Glomerular visceral epithelial cell (primary cell): ENCODE results near the gene ZNF319.
A peak's percentile ranks its signal among the peaks of the same experiment; 100 is the strongest.

Experiments used
- DNase-seq: peaks from one replicate; pipeline ENCODE4 v3.0.0-alpha.2; 2016; ENCODE audit errors: extremely low spot score

Gene ZNF319

DNA sequence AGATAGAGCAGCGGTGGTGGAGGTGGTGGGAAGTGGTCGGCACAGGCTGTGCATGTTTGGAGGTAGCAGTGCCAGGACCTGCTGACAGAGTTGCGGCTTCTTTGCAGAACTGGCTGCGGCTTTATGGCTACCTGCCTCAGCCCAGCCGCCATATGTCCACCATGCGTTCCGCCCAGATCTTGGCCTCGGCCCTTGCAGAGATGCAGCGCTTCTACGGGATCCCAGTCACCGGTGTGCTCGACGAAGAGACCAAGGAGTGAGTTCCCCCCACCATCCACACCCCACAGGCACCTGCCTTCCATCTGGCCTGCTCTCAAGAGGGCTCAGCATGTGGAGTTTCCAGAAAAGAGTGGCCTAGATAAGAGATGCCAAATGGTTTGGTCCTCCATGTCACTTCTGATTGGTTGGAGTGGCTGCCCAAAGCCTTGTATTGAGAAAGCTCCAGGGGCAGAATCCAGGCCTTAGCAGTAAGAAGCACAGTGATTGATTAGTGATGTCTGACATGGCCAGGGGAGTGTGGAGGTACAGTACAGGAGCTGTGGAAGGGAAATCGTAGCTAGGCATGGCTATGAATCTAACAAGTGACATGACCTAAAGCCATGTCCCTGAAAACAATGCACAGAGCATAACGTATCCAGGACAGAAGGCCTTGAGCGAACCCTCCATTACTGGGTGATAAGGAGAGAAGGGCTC lies 37.0 kb upstream of the ZNF319 start:
- no peak for DNase-seq

GRCh38 chr16:58036943-58037342 lies 36.5 kb upstream of the ZNF319 start:
- DNase-seq = no peak

- no peak for DNase-seq
These were observed 35.1 kb upstream of the ZNF319 start for GRCh38 chr16:58035356-58036170.

DNA sequence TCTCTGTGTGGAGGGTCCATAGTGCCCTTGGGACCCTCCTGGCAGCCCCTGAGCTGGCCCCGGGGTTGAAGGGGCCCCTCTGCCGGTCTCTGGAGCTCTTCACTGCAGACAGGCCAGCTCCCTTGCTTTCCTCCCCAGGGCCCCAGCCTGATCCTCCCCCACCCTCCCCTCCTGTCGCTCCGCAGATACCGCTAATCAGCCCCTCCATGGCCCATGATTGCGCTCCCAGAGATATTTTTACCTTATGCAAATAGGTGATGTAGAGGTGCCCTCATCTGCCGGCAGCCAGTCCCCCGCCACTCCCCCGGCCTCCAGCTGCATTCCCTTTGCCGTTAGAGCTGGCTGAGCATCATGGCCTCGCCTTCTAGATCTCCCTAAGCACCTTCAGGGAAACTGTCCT lies 34.3 kb upstream of the ZNF319 start:
- DNase-seq = no peak

DNA sequence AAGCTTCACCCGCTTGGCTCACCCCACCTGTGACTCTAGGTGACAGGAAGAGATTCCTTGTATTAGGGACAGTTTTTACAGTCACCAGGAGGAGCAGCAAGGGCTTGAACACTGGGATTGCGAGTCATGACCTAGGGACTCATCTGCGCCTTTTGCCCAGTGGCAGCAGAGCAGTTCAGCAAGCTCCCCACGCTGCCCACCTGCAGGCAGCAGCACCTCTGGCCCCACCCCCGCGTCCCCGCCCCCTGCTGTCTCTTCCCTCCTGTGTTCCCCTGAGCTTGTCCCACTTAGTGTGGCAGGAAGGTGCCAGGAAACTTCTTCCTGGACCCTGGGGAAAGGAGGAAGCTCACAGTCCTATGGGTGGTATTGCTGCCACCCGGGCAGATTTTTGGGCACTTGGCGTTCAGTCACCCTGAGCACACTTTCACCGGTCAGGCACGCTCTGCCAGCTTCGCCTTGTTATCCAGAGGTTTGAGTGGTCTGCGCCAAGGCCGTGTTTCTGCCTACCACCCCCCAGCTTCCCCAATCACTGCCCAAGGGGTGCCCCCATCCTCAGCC lies 33.7 kb upstream of the ZNF319 start:
- DNase-seq = no peak

GRCh38 chr16:58032710-58033293 lies 32.3 kb upstream of the ZNF319 start:
- DNase-seq = no peak

- DNase-seq = no peak
These were observed 30.7 kb upstream of the ZNF319 start for GRCh38 chr16:58031016-58031800.

- DNase-seq = no peak
These were observed 29.8 kb upstream of the ZNF319 start for GRCh38 chr16:58030136-58030840.

- no peak for DNase-seq
These were observed 28.9 kb upstream of the ZNF319 start for GRCh38 chr16:58029410-58029809.

GRCh38 chr16:58028541-58029070 lies 28.1 kb upstream of the ZNF319 start:
- DNase-seq = no peak

DNA sequence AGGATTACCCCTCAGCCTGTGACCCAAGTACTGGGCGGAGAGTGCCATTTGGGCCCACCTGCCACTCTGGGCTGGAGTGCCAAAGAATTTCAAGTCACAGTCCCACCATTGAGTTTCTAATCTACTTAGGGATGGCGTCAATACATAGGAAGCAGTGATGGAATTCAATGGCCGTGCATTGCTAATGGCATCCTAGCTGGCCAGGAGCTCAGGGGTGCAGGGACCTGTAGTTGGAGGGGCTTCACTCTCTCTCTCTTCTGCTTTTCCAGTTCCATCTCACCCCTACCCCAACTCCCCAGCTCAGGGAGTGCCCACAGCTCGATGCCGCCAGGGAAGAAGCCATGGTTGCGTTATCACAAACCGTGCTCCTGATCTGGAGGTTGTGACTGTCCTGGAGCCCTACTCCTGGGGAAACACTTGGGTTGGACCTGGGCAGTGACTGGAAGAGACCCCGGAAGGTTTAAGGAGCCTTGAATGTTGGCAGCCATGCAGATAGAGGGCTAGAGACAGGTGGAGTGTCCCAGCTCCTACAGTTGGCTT lies 27.5 kb upstream of the ZNF319 start:
- DNase-seq = no peak

- DNase-seq = peak; percentile 40
These were observed 26.9 kb upstream of the ZNF319 start for GRCh38 chr16:58027161-58027915.

GRCh38 chr16:58026705-58027160 lies 26.3 kb upstream of the ZNF319 start:
- no peak for DNase-seq

DNA sequence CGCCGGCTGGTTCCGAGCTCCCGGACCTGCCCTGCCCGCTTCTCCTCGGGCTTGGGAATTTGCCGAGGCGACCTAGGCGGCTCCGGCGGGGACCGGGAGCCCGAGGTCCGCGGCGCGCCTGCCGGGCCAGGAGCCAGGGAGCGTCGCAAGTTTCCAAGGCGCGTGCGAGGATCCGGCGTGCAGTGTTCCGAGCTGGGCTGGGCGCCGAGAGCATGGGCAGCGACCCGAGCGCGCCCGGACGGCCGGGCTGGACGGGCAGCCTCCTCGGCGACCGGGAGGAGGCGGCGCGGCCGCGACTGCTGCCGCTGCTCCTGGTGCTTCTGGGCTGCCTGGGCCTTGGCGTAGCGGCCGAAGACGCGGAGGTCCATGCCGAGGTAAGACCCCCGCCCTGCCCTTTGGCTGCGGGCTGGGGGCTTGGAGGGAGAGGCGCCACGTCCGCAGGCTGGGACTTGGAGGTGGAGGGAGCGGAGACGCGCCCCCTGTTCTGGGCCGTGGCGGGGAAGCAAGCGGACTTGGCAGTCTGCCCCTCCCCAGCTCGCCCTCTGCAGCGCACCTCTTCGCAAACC lies 25.8 kb upstream of the ZNF319 start:
- DNase-seq = peak; percentile 43

DNA sequence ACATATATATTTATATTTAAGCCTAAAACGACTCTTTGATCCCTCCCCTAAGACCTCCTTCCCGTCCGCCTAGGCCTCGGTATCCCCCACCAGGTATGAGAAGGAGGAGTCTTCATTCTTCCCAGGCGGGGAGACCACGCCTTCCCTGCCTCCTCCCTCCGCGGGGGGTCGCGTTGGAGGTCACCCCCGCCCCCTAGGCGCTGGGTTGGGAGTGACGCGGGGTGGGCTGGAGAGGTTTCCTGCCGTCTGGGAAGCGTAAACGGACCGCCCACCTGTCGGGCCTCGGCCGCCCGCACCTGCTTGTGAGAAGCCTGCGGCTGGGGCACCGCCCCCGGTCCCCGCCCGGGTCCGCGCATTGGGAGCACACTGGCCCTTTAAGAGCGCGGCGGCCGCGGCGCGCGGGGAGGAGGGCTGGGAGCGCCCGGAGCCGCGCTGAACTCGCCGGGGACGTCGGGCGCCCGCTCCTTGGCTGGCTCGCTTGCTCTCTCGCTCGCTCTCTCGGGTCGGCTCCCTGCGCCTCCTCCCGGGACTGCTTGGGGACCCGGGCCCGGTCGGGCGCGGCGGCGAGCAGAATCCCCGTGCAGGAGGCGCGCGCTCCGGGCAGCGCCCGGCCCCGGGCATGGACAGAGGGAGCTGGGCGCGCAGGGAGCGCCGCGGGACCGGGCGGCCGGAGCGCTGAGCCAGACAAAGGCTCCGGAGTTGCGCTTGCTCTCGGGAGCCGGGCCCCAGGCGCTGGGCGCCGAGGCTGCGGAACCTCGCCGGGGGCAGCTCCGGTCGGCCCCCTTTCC lies 25.1 kb upstream of the ZNF319 start, which contains the start of gene MMP15:
MMP15 (plus strand) TSS at position 404 of the 788 bp plus-strand sequence. CDS start 597 bp downstream, outside the sequence.
- DNase-seq = peak; percentile 62

DNA sequence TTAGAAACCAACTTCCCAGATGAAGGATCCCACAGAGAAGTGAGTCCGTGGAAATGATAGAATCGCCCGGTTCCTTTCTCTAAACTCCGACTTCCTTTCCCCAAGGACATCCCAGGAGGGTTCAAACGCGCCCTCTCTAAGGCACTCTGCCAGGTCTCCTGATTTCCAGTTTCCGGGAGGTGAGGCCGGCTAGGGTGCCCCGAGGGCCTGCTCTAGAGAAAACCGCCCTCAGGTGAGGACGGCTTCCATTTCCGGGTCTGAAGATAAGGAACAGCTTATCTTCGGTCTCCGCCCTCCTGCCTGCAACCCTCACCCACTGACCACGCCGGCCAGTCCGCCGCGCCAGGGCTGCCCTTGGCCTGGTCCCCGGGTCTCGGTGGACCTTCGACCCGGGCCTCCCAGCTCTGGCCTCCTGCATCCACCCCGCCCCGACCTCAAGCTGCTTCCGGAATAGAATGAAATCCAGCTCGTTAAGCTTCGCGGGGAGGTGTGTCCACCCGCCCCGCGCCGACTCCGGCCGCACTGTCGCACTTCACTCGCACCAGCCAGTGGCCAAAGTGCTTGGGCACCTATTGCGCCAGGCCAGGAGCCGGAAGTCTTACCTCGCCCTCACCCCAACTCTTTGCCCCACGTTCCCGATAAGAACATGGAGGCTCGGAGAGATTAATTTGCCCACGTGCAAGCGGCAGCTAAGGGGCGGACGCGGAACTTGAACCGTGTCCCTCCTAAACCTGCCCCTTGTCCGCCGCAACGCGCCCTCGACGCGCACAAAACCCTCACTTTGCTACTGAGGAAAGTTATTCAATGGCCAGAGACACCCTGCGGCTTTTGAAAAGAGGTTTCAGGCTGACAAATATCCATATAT lies 24.2 kb upstream of the ZNF319 start:
- DNase-seq = no peak

- DNase-seq = peak; percentile 70
These were observed 22.3 kb upstream of the ZNF319 start for GRCh38 chr16:58022601-58023371.
